Skeletal muscle satellite cell (primary cell): ENCODE data around the gene AGAP2.
"Not testable (repeated sequence)": the region's sequence is repeated elsewhere in the genome, so short reads cannot be mapped to it uniquely, and the experiment has no call there.

Source experiments
- H3K27me3 ChIP-seq: 2 replicates; pipeline ENCODE4 v1.7.0; 2013; ENCODE audit warnings: low read length; ENCODE audit not compliant: control insufficient read depth, insufficient read depth
- H3K36me3 ChIP-seq: 2 replicates; pipeline ENCODE4 v1.7.0; 2013; ENCODE audit warnings: mild to moderate bottlenecking, control low read depth, low read length; ENCODE audit not compliant: insufficient read depth
- H3K4me1 ChIP-seq: 2 replicates; pipeline ENCODE4 v1.7.0; 2013; ENCODE audit warnings: low read length; ENCODE audit not compliant: control insufficient read depth, insufficient read depth
- H3K4me2 ChIP-seq: 2 replicates; pipeline ENCODE4 v1.7.0; 2013; ENCODE audit warnings: mild to moderate bottlenecking, low read length
- H3K4me3 ChIP-seq: 2 replicates; pipeline ENCODE4 v1.7.0; 2013; ENCODE audit warnings: low read length
- H3K9ac ChIP-seq: 2 replicates; pipeline ENCODE4 v1.7.0; 2013; ENCODE audit warnings: mild to moderate bottlenecking, low read depth, low read length, moderate library complexity
- H3K9me3 ChIP-seq: replicated peaks from 2 replicates; pipeline ENCODE4 v1.7.0; 2013; ENCODE audit warnings: mild to moderate bottlenecking, control low read depth, low read length

The AGAP2 gene

DNA sequence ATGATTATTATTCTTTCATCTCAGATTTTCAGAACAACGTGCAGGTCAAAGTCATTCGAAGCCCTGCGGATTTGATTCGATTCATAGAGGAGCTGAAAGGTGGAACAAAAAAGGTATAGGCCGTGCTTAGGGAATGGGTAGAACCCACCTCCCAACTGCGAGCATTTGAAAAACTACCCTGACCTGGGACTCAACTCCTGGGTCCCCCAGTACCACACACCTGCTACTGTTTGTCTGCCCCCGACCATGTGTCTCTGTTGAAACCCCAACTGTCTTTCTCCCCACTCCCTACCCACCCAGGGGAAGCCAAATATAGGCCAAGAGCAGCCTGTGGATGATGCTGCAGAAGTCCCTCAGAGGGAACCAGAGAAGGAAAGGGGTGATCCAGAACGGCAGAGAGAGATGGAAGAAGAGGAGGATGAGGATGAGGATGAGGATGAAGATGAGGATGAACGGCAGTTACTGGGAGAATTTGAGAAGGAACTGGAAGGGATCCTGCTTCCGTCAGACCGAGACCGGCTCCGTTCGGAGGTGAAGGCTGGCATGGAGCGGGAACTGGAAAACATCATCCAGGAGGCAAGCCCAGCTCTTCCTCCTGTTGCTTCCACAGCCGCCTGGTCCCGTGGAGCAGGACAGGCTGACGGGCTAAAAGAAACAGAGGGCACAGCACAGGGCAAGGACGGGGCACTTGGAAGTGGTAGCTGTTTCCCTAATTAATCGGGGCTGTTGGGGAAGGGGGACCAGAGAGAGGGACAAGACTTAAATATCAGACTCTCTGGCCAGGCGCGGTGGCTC is 20.5 kb downstream of the AGAP2 start:
- no peaks in the 10 kb centered on the region for H3K27me3 ChIP-seq
- no peak overlapping the region for H3K9ac ChIP-seq
- H3K4me1 ChIP-seq, result no peaks in the 10 kb centered on the region
- no peak overlapping the region for H3K4me3 ChIP-seq
- no peaks in the 10 kb centered on the region for H3K9me3 ChIP-seq
- H3K4me2 ChIP-seq, result no peak overlapping the region
- H3K36me3 ChIP-seq, result peaks cover 50% of the 10 kb centered on the region

DNA sequence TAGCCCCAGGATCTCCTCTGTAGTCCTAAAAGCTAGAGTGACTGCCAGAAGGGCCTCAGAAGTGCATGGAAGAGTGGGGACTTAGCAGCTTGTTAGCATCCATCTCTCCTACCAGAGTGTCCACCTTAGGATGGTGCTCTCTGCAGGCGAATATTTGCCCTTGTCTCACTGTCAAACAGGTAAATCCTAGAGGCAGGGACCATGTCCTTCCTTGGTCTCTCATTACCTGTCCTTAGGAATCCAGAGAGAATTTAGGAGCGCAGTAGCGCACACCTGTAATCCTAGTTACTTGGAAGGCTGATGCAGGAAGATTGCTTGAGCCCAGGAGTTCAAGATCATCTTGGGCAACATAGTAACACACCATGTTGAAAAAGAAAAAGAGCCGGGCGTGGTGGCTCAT is 21.4 kb downstream of the AGAP2 start:
- Histone ChIP-seq H3K4me3 (no peak overlapping the region), H3K4me2 (no peak overlapping the region), H3K36me3 (peaks cover 54% of the 10 kb centered on the region), H3K9ac (no peak overlapping the region), H3K9me3 (no peaks in the 10 kb centered on the region), H3K27me3 (no peaks in the 10 kb centered on the region), H3K4me1 (no peaks in the 10 kb centered on the region)

DNA sequence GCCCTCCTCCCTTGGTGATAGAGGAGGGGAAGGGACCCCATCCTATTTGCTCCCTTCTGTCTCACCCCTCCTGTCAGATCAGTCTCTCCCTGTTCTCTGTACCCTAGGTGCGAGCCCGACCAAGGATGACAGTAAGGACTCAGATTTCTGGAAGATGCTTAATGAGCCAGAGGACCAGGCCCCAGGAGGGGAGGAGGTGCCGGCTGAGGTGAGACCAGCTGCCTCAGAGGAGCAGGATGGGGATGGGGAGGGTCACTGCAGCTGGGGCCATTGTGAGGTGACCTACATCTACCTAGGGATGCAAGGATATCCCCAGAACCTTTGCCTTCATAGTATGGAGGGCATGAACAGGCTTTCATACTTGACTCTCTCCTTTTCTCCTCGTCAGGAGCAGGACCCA is 22.2 kb downstream of the AGAP2 start:
- Histone ChIP-seq H3K9me3 (no peaks in the 10 kb centered on the region), H3K4me1 (no peaks in the 10 kb centered on the region), H3K9ac (no peak overlapping the region), H3K36me3 (peaks cover 49% of the 10 kb centered on the region), H3K27me3 (no peaks in the 10 kb centered on the region), H3K4me3 (no peak overlapping the region), H3K4me2 (no peak overlapping the region)

DNA sequence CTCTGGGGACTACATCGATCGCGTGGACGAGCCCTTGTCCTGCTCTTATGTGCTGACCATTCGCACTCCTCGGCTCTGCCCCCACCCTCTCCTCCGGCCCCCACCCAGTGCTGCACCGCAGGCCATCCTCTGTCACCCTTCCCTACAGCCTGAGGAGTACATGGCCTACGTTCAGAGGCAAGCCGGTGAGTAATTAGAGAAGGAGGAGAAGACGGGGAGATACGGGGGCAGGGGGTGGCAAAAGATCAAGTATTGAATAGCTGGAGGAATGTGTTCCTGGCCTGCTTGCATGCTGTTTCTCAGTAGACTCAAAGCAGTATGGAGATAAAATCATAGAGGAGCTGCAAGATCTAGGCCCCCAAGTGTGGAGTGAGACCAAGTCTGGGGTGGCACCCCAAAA is 22.8 kb downstream of the AGAP2 start:
- Histone ChIP-seq H3K27me3 (no peaks in the 10 kb centered on the region), H3K36me3 (peaks cover 49% of the 10 kb centered on the region), H3K4me1 (no peaks in the 10 kb centered on the region), H3K4me2 (no peak overlapping the region), H3K4me3 (no peak overlapping the region), H3K9me3 (no peaks in the 10 kb centered on the region), H3K9ac (no peak overlapping the region)

DNA sequence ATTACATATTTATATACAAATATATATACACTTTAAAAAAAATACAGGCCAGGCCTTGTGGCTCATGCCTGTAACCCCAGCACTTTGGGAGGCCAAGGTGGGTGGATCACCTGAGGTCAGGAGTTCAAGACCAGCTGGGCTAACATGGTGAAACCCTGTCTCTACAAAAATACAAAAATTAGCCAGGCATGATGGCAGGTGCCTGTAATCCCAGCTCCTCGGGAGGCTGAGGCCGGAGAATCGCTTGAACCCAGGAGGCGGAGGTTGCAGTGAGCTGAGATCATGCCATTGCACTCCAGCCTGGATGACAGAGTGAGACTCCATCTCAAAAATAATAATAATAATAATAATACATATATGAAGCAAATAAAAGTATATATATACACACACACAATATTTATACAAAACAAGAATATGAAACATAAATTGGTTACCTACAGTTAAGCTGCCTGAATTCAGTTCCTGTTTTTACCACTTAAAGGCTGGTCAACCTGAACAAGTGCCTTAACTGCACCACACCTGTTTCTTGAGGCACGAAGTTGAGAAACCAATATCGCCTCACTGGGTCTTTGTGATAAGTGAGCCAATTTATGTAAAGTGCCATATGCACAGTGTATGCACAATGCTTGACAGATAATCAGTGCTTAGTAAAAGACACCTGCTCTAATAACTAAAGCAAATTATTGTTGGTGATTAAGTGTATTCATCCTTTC is 23.4 kb downstream of the AGAP2 start:
- not testable (repeated sequence) for H3K4me2 ChIP-seq, H3K4me1 ChIP-seq, H3K4me3 ChIP-seq, H3K27me3 ChIP-seq, H3K9ac ChIP-seq, H3K9me3 ChIP-seq
- peaks cover 43% of the 10 kb centered on the region for H3K36me3 ChIP-seq

DNA sequence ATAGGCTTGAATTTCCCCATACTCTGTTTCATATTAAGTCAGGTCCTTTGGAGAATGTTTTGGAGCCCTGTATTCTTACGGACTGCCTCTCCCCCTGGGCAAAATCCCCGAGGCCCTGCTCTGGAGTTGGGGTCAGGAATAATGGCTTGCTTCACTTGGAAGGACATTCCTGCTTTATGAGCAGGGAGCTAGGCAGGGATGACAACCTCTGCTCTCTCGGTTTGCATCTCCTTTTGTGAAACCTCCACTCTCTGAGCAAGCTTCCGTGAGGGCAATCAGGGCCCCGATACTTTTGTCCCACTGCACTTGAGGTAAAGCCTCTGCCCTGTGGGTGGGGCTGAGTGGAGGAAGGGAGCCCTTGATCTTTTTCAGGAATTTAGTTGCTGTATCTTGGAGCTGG is 25.3 kb downstream of the AGAP2 start:
- H3K9me3 ChIP-seq, result no peaks in the 10 kb centered on the region
- no peak overlapping the region for H3K9ac ChIP-seq
- H3K4me2 ChIP-seq, result no peak overlapping the region
- no peak overlapping the region for H3K4me3 ChIP-seq
- H3K4me1 ChIP-seq, result no peaks in the 10 kb centered on the region
- no peaks in the 10 kb centered on the region for H3K27me3 ChIP-seq
- H3K36me3 ChIP-seq, result peaks cover 28% of the 10 kb centered on the region

DNA sequence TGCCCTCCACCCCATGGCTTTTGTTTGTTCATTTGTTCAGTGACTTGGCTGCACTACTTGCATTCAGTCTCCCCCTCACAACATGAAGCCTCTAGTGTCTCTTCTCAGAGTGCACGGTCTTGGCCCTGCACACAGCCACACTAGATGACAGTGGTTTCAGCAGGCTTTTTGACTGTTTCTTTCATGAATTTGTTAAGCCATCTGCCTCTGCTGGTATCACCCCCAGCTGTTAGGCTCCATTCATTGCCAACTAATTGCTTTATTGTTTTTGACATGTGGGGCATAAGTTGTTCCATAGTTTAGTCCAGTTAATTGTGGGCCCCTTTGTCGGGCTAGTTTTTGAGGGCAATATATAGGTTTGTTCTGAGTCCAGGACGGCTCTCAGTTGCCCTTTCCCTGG is 25.8 kb downstream of the AGAP2 start:
- Histone ChIP-seq H3K9ac (no peak overlapping the region), H3K36me3 (peaks cover 23% of the 10 kb centered on the region), H3K4me3 (no peak overlapping the region), H3K4me2 (no peak overlapping the region), H3K9me3 (no peaks in the 10 kb centered on the region), H3K4me1 (no peaks in the 10 kb centered on the region), H3K27me3 (no peaks in the 10 kb centered on the region)

DNA sequence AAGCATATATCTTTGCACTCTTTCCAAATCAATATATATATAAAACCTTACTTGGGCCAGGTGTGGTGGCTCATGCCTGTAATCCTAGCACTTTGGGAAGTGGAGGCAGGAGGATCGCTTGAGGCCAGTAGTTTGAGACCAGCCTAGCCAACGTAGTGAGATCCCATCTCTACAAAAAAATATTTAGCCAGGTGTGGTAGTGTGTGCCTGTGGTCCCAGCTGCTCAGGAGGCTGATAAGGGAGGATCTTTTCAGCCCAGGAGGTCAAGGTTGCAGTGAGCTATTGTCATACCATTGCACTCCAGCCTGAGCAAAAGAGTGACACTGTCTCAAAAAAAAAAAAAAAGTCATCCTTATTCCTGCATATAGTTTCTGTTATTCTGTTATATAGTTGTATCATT is 30.2 kb downstream of the AGAP2 start:
- no peaks in the 10 kb centered on the region for H3K4me1 ChIP-seq
- H3K27me3 ChIP-seq, result no peaks in the 10 kb centered on the region
- no peak overlapping the region for H3K9ac ChIP-seq
- H3K36me3 ChIP-seq, result peaks cover 16% of the 10 kb centered on the region
- H3K4me3 ChIP-seq, result no peak overlapping the region
- H3K4me2 ChIP-seq, result no peak overlapping the region
- H3K9me3 ChIP-seq, result no peaks in the 10 kb centered on the region

DNA sequence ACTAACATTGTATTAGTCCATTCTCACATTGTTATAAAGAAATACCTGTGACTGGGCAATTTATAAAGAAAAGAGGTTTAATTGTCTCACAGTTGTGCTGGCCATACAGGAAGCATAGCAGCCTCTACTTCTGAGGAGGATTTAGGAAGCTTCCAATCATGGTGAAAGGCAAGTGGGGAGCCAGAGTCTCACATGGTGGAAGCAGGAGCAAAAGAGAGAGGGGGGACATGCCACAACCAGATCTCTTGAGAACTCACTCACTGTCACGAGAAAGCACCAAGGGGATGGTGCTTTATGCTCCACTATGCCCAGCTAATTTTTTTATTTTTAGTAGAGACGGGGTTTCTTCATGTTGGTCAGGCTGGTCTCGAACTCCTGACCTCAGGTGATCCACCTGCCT is 31.3 kb downstream of the AGAP2 start:
- no peak overlapping the region for H3K9ac ChIP-seq
- H3K36me3 ChIP-seq, result peaks cover 17% of the 10 kb centered on the region
- H3K4me3 ChIP-seq, result no peak overlapping the region
- H3K4me2 ChIP-seq, result no peak overlapping the region
- no peaks in the 10 kb centered on the region for H3K27me3 ChIP-seq
- no peaks in the 10 kb centered on the region for H3K4me1 ChIP-seq
- no peaks in the 10 kb centered on the region for H3K9me3 ChIP-seq

DNA sequence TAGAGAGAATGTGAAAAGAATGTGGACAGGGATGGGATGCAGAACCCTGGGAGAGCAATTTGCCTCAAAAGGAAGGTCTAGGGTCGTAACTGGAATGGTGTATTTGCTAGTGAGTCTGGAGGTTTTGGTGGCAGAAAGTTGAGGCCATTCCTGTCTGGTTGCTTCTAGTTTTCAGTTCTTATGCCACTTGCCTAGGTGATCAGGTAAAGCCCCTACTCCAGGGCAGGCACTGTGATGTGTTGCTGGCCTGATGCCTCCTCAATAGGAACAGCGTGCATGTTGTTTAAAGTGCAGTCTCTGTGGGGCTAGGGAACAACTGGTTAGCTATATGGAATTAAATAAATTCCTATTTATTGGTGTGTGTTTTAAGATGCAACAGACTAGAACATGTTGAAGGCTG is 38.2 kb downstream of the AGAP2 start:
- H3K9me3 ChIP-seq, result no peaks in the 10 kb centered on the region
- no peaks in the 10 kb centered on the region for H3K4me1 ChIP-seq
- H3K4me3 ChIP-seq, result no peak overlapping the region
- H3K36me3 ChIP-seq, result peaks cover 39% of the 10 kb centered on the region
- H3K4me2 ChIP-seq, result no peak overlapping the region
- no peak overlapping the region for H3K9ac ChIP-seq
- H3K27me3 ChIP-seq, result no peaks in the 10 kb centered on the region

DNA sequence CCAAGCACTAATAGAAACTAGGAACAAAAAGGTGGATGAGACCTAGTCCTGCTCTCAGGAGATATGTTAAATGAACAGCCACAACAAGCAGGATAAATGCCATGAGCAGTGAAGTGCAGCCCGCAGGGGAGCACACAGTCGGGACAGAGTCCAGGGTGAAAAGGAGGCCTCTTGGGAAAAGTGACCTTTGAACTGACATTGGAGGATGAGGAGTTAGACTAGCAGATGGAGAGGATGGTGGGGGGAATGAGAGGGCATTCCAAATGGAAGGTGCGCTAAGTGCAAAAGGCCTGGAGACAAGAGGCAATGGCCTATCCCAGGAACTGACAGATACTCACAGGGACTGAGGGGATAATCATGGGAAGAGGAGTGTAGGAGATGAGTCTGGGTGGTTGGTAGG is 40.1 kb downstream of the AGAP2 start:
- Histone ChIP-seq H3K4me1 (peaks cover 7% of the 10 kb centered on the region), H3K9ac (no peak overlapping the region), H3K4me3 (no peak overlapping the region), H3K9me3 (no peaks in the 10 kb centered on the region), H3K36me3 (peaks cover 33% of the 10 kb centered on the region), H3K4me2 (no peak overlapping the region), H3K27me3 (no peaks in the 10 kb centered on the region)

DNA sequence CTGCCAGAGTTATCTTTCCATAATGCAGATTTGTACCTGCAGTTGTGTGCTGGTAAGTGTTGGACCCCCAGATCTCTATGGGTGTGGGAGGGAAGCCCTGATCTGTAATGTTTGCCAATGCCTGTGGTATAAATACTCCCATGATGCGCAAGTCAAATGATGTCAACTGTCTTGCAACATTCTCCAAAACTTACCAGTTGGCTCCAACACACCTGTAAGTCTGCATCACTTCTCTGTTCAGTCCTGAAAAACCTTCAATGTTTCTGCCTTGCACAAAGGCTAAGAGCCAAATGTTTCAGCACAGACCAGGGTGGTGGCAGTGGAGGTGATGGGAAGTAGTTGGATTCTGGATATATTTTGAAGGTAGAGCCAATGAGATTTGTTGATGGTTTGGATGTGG is 41.5 kb downstream of the AGAP2 start:
- no peak overlapping the region for H3K4me2 ChIP-seq
- H3K9ac ChIP-seq, result no peak overlapping the region
- no peaks in the 10 kb centered on the region for H3K27me3 ChIP-seq
- H3K4me1 ChIP-seq, result peaks cover 7% of the 10 kb centered on the region
- H3K36me3 ChIP-seq, result peaks cover 26% of the 10 kb centered on the region
- H3K4me3 ChIP-seq, result no peak overlapping the region
- no peaks in the 10 kb centered on the region for H3K9me3 ChIP-seq
